ENCODE results near the gene STAC. TPM values are rescaled to one million over a fixed set of nuclear protein-coding genes. Genes with fewer than 3 reads are reported as not detected.

The STAC gene
- total and polyA plus RNA-seq, 2 donors (not counting 3 experiments of a cell fraction or from before 2014, with no cell fraction given), result 0.03 to 0.88 TPM

GRCh38 chr3:36428445-36428844, 48.1 kb downstream of the STAC start:
- Histone ChIP-seq H3K4me3 (replicated peaks in 1 of 3; ENCODE audit: insufficient read depth in 1 of 3, low read depth in 1 of 3, low read length in 3 of 3) (no peak overlapping the region), H2AFZ (ENCODE audit: low read depth, low read length) (no peak overlapping the region), H3K4me1 (ENCODE audit: control insufficient read depth, extremely low read depth, insufficient read depth, low read length) (no peaks in the 10 kb centered on the region), H3K4me2 (ENCODE audit: insufficient read depth, low read length) (no peak overlapping the region), H3K27ac (ENCODE audit: insufficient read depth, low read depth, low read length) (no peak overlapping the region), H3K27me3 (ENCODE audit: control insufficient read depth in 2 of 2, insufficient read depth in 2 of 2, low read length in 2 of 2) (no peaks in the 10 kb centered on the region), H3K9ac (replicated peaks; ENCODE audit: extremely low read depth, insufficient read depth, low read length) (no peak overlapping the region), H3K9me3 (replicated peaks; ENCODE audit: control insufficient read depth, insufficient read depth, low read length) (peaks cover 2% of the 10 kb centered on the region), H3K9me1 (replicated peaks; ENCODE audit: control insufficient read depth, extremely low read depth, insufficient read depth, low read length) (no peaks in the 10 kb centered on the region), H4K20me1 (replicated peaks; ENCODE audit: control insufficient read depth, extremely low read depth, insufficient read depth, low read length) (no peaks in the 10 kb centered on the region), H3K36me3 (ENCODE audit: control insufficient read depth in 2 of 2, extremely low read depth in 1 of 2, insufficient read depth in 2 of 2, low read length in 2 of 2) (no peaks in the 10 kb centered on the region), H3K79me2 (ENCODE audit: control insufficient read depth, insufficient read depth, low read length) (no peaks in the 10 kb centered on the region)
- intact Hi-C loops (cut with micrococcal nuclease), result no loop called here
- BruUV-seq (replicated peaks), result no TSS peak
- dilution Hi-C loops (cut with MboI; ENCODE audit: extremely low pct_ligation_motif_present, low sequenced_read_pairs), result no loop called here
- no peak for FAIRE-seq
- TF ChIP-seq JUN (IDR thresholded peaks at IDR 0.05; ENCODE audit: borderline replicate concordance, insufficient read depth, insufficient read length, low read depth), result no peak
- no peak for DNase-seq (ENCODE audit: low read depth, low spot score)
- ChIA-PET CTCF (no interaction called here), POLR2A (no interaction called here)

DNA sequence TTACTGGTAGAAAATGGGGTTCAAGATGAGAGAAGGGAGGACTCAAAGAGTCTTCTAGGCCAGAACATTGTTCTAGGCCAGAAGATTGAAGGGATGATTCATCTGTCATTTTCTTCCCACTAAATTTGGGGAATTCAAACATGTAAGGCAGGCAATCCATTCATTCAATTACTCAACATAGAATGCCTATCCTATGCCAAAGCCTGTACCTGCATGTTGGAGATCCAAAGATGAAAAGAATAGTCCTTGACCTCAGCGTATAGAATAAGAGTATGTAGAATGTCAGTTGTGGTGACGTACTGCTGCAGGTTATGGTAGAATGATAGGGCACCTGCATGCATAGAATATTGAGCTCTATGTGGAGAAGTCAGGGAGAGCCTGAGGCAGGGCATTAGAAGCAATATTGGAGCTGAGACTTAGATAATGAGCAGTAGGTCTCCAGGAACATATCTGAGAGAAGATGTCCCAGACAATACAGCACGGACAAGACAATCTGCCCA, 49.7 kb downstream of the STAC start:
- no peaks in the 10 kb centered on the region for H3K4me1 ChIP-seq (ENCODE audit: control insufficient read depth, extremely low read depth, insufficient read depth, low read length)
- H3K4me2 ChIP-seq (ENCODE audit: insufficient read depth, low read length), result no peak overlapping the region
- CTCF ChIA-PET, result no interaction called here
- no peaks in the 10 kb centered on the region for H3K9me1 ChIP-seq (replicated peaks; ENCODE audit: control insufficient read depth, extremely low read depth, insufficient read depth, low read length)
- intact Hi-C loops (cut with micrococcal nuclease) (no loop called here), dilution Hi-C loops (cut with MboI; ENCODE audit: extremely low pct_ligation_motif_present, low sequenced_read_pairs) (no loop called here)
- peaks cover 2% of the 10 kb centered on the region for H3K9me3 ChIP-seq (replicated peaks; ENCODE audit: control insufficient read depth, insufficient read depth, low read length)
- H3K27me3 ChIP-seq (ENCODE audit: control insufficient read depth in 2 of 2, insufficient read depth in 2 of 2, low read length in 2 of 2), result no peaks in the 10 kb centered on the region
- no peaks in the 10 kb centered on the region for H3K36me3 ChIP-seq (ENCODE audit: control insufficient read depth in 2 of 2, extremely low read depth in 1 of 2, insufficient read depth in 2 of 2, low read length in 2 of 2)
- TF ChIP-seq POLR2AphosphoS5 (IDR thresholded peaks at IDR 0.05; ENCODE audit: insufficient read depth, low read depth, low read length) (no peak), MYC (IDR thresholded peaks at IDR 0.05; ENCODE audit: low read depth, low read length) (no peak), FOS (IDR thresholded peaks at IDR 0.05; ENCODE audit: borderline replicate concordance, insufficient read depth, low read length) (no peak), EZH2 (IDR thresholded peaks at IDR 0.05; ENCODE audit: borderline replicate concordance, low read depth, low read length, severe bottlenecking) (no peak), POLR2A (IDR thresholded peaks at IDR 0.05; ENCODE audit: low read depth, low read length) (no peak), JUN (IDR thresholded peaks at IDR 0.05; ENCODE audit: borderline replicate concordance, insufficient read depth, insufficient read length, low read depth) (no peak), GATA2 (IDR thresholded peaks at IDR 0.05; ENCODE audit: insufficient read depth, insufficient read length, low read depth, low read length) (no peak)
- TF ChIP-seq, protein P1, sequence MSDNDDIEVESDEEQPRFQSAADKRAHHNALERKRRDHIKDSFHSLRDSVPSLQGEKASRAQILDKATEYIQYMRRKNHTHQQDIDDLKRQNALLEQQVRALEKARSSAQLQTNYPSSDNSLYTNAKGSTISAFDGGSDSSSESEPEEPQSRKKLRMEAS (IDR thresholded peaks at IDR 0.05; ENCODE audit: insufficient read depth, insufficient read length), result no peak
- TF ChIP-seq, protein P2, sequence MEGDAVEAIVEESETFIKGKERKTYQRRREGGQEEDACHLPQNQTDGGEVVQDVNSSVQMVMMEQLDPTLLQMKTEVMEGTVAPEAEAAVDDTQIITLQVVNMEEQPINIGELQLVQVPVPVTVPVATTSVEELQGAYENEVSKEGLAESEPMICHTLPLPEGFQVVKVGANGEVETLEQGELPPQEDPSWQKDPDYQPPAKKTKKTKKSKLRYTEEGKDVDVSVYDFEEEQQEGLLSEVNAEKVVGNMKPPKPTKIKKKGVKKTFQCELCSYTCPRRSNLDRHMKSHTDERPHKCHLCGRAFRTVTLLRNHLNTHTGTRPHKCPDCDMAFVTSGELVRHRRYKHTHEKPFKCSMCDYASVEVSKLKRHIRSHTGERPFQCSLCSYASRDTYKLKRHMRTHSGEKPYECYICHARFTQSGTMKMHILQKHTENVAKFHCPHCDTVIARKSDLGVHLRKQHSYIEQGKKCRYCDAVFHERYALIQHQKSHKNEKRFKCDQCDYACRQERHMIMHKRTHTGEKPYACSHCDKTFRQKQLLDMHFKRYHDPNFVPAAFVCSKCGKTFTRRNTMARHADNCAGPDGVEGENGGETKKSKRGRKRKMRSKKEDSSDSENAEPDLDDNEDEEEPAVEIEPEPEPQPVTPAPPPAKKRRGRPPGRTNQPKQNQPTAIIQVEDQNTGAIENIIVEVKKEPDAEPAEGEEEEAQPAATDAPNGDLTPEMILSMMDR (IDR thresholded peaks at IDR 0.05; ENCODE audit: extremely low read depth in 1 of 2, insufficient read depth in 1 of 2, low read depth in 1 of 2, low read length in 2 of 2), result no peak
- H3K79me2 ChIP-seq (ENCODE audit: control insufficient read depth, insufficient read depth, low read length), result no peaks in the 10 kb centered on the region
- FAIRE-seq (no peak), DNase-seq (ENCODE audit: low read depth, low spot score) (no peak)
- no peak overlapping the region for H3K4me3 ChIP-seq (replicated peaks in 1 of 3; ENCODE audit: insufficient read depth in 1 of 3, low read depth in 1 of 3, low read length in 3 of 3)
- no peak overlapping the region for H3K9ac ChIP-seq (replicated peaks; ENCODE audit: extremely low read depth, insufficient read depth, low read length)
- H3K27ac ChIP-seq (ENCODE audit: insufficient read depth, low read depth, low read length), result no peak overlapping the region
- H2AFZ ChIP-seq (ENCODE audit: low read depth, low read length), result no peak overlapping the region
- POLR2A ChIA-PET, result no interaction called here
- no peaks in the 10 kb centered on the region for H4K20me1 ChIP-seq (replicated peaks; ENCODE audit: control insufficient read depth, extremely low read depth, insufficient read depth, low read length)
- no TSS peak for BruUV-seq (replicated peaks)

All from endothelial cell of umbilical vein (primary cell).